Esophagus squamous epithelium (tissue), 5 donors: ENCODE measurements around the gene DENND1C. TPM values are rescaled to one million over a fixed set of nuclear protein-coding genes. Genes with fewer than 3 reads are reported as not detected.

Experiments
- DNase-seq: peaks from one replicate; lab custom pipeline; 2025; lab: John Stamatoyannopoulos, UW
- H3K27ac ChIP-seq, 4 donors: fragments of 200-600 bp; sonication (generic); one replicate each; pipeline ENCODE4 v1.5.1; 2016 to 2019; ENCODE audit warnings: mild to moderate bottlenecking in 1 of 4
- H3K27me3 ChIP-seq, 4 donors: fragments of 200-600 bp; sonication (generic); 1 replicate in 3 of 4; 2 replicates in 1 of 4; pipeline versions ENCODE4 v1.5.1 to v1.6.0; 2017 to 2021; ENCODE audit warnings: antibody characterized with exemption in 1 of 4
- H3K36me3 ChIP-seq, 3 donors: fragments of 200-600 bp; sonication (generic); one replicate each; pipeline ENCODE4 v1.5.1; 2016 to 2019
- H3K4me1 ChIP-seq, 3 donors: fragments of 200-600 bp; sonication (generic); one replicate each; pipeline ENCODE4 v1.5.1; 2017 to 2019
- H3K4me3 ChIP-seq, 4 donors: fragments of 200-600 bp; sonication (generic); 1 replicate in 3 of 4; 2 replicates in 1 of 4; pipeline ENCODE4 v1.5.1; 2016 to 2019; ENCODE audit warnings: mild to moderate bottlenecking in 2 of 4, moderate library complexity in 1 of 4
- H3K9me3 ChIP-seq, 3 donors: fragments of 200-600 bp; sonication (generic); one replicate each; pipeline ENCODE4 v1.5.1; 2016 to 2019
- POLR2A ChIP-seq, 4 donors: fragments of 450-650 bp; IDR thresholded peaks; one replicate each; pipeline ENCODE4 v1.6.1; 2017; ENCODE audit warnings: antibody characterized with exemption in 4 of 4, mild to moderate bottlenecking in 4 of 4, moderate library complexity in 3 of 4
- WGBS, 2 donors: methylation state at CpG; one replicate each; pipeline ENCODE4 v1.1.5; 2018; 5-methylcytosine and 5-hydroxymethylcytosine counted together
- intact Hi-C: fragments of 100-400 bp; cut with DNase I; formaldehyde crosslinking; loops from one replicate; pipeline ENCODE4 v1.15.0; 2022
- total RNA-seq, 4 donors: library from RNA; depleted of rRNA; stranded (reverse); fragments of >200 nt; gene quantifications; one replicate each; pipeline ENCODE4 v1.1.0, GENCODE V29; 2016
- TF ChIP-seq, protein P1 (sequence below), 6 experiments: fragments of 450-650 bp in 4 of 6; fragments of 200-600 bp in 2 of 6; sonication (generic) in 2 of 6; IDR thresholded peaks; one replicate each; pipeline ENCODE4 v1.5.1; 2016 to 2019; ENCODE audit warnings: antibody characterized with exemption in 6 of 6, mild to moderate bottlenecking in 4 of 6, moderate library complexity in 4 of 6
- donor health status: DM: yes; HTN: yes; CAD: no.

DENND1C gene
- total RNA-seq, 4 donors from 2014 or later, result 0.62 to 4.2 (median 1.2) TPM

DNA sequence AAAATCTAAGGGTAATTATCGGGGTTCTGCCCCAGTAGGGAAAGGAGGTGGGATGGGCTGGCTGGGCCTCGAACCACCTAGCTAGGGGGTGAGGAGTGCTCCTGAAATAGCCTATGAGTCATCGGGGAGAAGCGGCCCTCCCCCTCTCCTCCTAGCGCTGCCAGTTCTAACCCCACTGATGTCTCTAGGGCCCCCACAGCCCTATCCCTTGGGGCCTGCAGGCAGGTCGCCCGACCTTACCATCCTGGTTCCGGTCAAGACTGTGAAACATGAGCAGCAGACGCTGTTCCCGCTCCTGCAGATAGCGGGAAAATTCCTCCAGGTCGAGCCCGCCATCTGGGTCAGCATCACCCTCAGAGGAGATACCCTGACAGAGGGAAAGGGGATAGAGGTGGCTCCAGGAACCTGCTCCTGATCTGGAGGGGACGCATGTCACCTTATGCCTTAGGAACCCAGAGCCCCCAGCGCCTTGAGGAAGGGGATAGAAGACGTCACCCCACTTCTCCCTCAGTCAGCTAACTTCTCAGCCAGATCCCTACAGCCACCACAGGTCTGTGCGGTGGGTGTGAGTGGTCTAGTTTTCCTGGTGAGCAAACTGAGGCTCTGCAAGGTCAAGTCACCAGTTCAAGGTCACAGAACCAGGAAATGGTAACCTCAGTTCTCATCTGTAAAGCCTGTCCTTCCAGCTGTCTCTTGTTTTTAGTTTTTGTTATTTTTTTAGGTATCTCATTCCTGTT, 23.5 kb downstream of the DENND1C start:
- H3K4me3 ChIP-seq, result peak overlapping the region; percentile 71 to 94 (median 88)
- intact Hi-C loops, result no loop called here
- H3K36me3 ChIP-seq, result peaks cover 0 to 42% (median 8%) of the 10 kb centered on the region in 3 donors
- 72 to 76% methylated on average over 5 to 15 of the region's 17 CpGs for WGBS, 2 donors
- no peak for TF ChIP-seq POLR2A (IDR thresholded peaks at IDR 0.05)
- TF ChIP-seq, protein P1, sequence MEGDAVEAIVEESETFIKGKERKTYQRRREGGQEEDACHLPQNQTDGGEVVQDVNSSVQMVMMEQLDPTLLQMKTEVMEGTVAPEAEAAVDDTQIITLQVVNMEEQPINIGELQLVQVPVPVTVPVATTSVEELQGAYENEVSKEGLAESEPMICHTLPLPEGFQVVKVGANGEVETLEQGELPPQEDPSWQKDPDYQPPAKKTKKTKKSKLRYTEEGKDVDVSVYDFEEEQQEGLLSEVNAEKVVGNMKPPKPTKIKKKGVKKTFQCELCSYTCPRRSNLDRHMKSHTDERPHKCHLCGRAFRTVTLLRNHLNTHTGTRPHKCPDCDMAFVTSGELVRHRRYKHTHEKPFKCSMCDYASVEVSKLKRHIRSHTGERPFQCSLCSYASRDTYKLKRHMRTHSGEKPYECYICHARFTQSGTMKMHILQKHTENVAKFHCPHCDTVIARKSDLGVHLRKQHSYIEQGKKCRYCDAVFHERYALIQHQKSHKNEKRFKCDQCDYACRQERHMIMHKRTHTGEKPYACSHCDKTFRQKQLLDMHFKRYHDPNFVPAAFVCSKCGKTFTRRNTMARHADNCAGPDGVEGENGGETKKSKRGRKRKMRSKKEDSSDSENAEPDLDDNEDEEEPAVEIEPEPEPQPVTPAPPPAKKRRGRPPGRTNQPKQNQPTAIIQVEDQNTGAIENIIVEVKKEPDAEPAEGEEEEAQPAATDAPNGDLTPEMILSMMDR (IDR thresholded peaks at IDR 0.05), result no peak
- H3K9me3 ChIP-seq, result peaks cover 0 to 14% (median 7%) of the 10 kb centered on the region in 3 donors
- no peak for DNase-seq
- peaks cover 0 to 49% (median 20%) of the 10 kb centered on the region in 3 donors for H3K4me1 ChIP-seq
- H3K27me3 ChIP-seq, result peaks cover 0 to under 1% (median 0%) of the 10 kb centered on the region in 4 donors
- peak overlapping the region; percentile 83 to 94 (median 89) for H3K27ac ChIP-seq

DNA sequence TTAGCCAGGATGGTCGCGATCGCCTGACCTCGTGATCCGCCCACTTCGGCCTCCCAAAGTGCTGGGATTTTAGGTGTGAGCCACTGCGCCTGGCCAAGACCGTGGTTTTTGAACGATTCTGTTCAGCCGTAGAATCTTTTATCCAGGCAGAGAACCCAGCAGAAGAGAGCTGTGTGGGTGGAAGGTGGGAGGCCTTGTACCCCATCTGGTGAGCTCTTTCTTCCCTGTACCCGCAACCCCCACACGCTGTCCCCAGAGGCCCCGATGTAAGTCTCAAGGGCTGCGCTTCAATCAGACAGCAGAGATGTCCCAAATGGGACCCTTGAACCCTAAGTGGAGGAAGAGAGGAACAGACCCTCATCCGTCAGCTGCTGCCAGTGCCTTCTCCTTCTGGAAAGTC, 25.7 kb downstream of the DENND1C start:
- intact Hi-C loops, result no loop called here
- no peak overlapping the region for H3K27ac ChIP-seq
- no peak for DNase-seq
- H3K36me3 ChIP-seq, result peaks cover 0 to 64% (median 8%) of the 10 kb centered on the region in 3 donors
- no peaks in the 10 kb centered on the region for H3K27me3 ChIP-seq
- H3K4me1 ChIP-seq, result peaks cover 0 to 29% (median 11%) of the 10 kb centered on the region in 3 donors
- H3K9me3 ChIP-seq, result peaks cover 0 to 14% (median 7%) of the 10 kb centered on the region in 3 donors
- no peak overlapping the region for H3K4me3 ChIP-seq
- WGBS, 2 donors, result 95% methylated on average over 4 to 7 of the region's 15 CpGs
- TF ChIP-seq POLR2A (IDR thresholded peaks at IDR 0.05), result no peak
- TF ChIP-seq, protein P1 (IDR thresholded peaks at IDR 0.05), result no peak

DNA sequence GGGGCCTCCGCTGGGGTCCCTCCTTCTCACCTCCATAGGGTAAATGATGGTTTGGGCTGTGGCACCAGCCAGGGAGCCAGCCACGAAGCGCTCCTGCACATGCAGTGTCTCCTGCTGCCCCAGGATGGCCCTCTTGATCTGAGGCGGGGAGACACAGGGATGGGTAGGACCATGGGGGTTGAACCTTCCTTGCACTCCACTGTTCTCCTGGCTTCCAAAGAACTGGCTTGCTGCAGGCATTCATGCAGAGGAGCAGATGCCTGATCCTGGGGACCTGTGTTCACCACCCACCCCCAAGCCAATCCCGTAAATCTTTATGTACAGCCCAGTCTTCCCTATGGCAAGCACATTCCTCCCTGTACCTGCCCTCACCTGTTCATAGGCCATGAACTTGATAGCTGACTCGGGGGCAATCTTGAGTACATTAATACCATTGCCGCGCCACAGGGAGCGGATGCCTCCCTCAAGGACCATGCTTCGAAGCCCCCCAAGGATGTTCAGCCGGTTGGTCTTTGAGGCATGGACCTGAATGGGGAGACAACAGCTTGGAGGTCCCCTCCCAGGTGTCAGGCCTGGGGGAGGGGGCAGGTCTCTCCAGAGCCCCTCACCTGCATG, 27.5 kb downstream of the DENND1C start:
- peaks cover 0 to 14% (median 7%) of the 10 kb centered on the region in 3 donors for H3K9me3 ChIP-seq
- no peak overlapping the region for H3K4me3 ChIP-seq
- no peak overlapping the region for H3K27ac ChIP-seq
- no peaks in the 10 kb centered on the region for H3K27me3 ChIP-seq
- TF ChIP-seq, protein P1 (IDR thresholded peaks at IDR 0.05), result no peak
- no peak for TF ChIP-seq POLR2A (IDR thresholded peaks at IDR 0.05)
- no peak for DNase-seq
- WGBS, 2 donors, result 96 to 98% methylated on average over 5 to 8 of the region's 11 CpGs
- peaks cover 0 to 15% (median 10%) of the 10 kb centered on the region in 3 donors for H3K4me1 ChIP-seq
- intact Hi-C loops, result no loop called here
- peaks cover 0 to 77% (median 8%) of the 10 kb centered on the region in 3 donors for H3K36me3 ChIP-seq

DNA sequence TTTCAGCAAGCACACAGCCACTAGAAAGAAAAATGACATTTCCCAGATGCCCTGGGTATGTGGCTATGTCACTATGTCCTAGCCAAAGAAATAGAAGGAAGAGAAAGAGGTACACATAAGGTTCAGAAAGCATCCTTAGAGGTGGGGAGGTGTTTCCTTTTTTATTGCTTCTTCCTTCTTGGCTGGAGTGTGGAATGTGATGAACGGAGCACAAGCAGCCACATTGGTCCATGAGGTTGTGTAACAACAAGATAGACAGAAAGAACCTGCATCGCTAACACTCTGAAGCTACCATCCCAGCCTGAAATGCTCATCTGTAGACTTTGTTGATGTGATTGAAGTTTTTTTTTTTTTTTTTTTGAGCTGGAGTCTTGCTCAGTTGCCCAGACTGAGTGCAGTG, 28.7 kb downstream of the DENND1C start:
- Histone ChIP-seq H3K27me3 (no peaks in the 10 kb centered on the region), H3K36me3 (peaks cover 0 to 77% (median 8%) of the 10 kb centered on the region in 3 donors), H3K27ac (no peak overlapping the region), H3K4me1 (peaks cover 0 to 4% (median 0%) of the 10 kb centered on the region in 3 donors), H3K9me3 (peaks cover 0 to 14% (median 7%) of the 10 kb centered on the region in 3 donors), H3K4me3 (no peak overlapping the region)
- intact Hi-C loops, result no loop called here
- 98 to 100% methylated on average over 2 of the region's 2 CpGs for whole genome bisulfite sequencing, 2 donors
- no peak for DNase-seq
- TF ChIP-seq, protein P1 (IDR thresholded peaks at IDR 0.05), result no peak
- TF ChIP-seq POLR2A (IDR thresholded peaks at IDR 0.05), result no peak

DNA sequence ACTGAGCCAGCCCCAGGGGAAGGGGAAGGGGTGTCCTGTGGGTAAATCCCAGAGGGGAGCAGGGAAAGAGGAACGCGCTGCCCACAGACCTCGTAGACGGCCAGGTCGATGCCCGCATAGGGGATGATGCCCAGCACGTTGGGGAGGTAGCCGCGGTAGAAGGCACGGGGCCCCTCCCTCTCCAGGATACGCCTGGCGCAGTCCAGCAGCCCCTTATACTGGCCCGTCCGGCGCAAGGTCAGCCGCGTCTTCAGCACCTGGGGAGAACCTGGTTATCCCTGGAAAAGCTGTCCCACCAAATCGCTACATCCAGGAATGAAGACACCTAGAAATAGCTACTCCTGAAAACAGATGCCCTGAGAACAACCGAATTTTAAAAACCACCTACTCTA, 29.4 kb downstream of the DENND1C start:
- DNase-seq, result no peak
- TF ChIP-seq, protein P1 (IDR thresholded peaks at IDR 0.05), result no peak
- TF ChIP-seq POLR2A (IDR thresholded peaks at IDR 0.05), result no peak
- Histone ChIP-seq H3K36me3 (peaks cover 0 to 81% (median 8%) of the 10 kb centered on the region in 3 donors), H3K27me3 (no peaks in the 10 kb centered on the region), H3K4me3 (no peak overlapping the region), H3K9me3 (peaks cover 0 to 14% (median 7%) of the 10 kb centered on the region in 3 donors), H3K27ac (no peak overlapping the region), H3K4me1 (peaks cover 0 to 8% (median 0%) of the 10 kb centered on the region in 3 donors)
- WGBS, 2 donors, result 93 to 96% methylated on average over 11 to 15 of the region's 19 CpGs
- intact Hi-C loops, result no loop called here
